SHP77 treated with DMSO at 0.1 percent for 48 hours (cell line): ENCODE measurements around the gene LRRC18.

Experiments used
- DNase-seq: peaks from one replicate; lab custom pipeline; 2025; lab: John Stamatoyannopoulos, UW

The LRRC18 gene

GRCh38 chr10:48880016-48880705 lies 59.5 kb downstream of the LRRC18 start:
- no peak for DNase-seq

- DNase-seq: no peak
These were observed 60.2 kb downstream of the LRRC18 start for GRCh38 chr10:48879451-48879850.

DNA sequence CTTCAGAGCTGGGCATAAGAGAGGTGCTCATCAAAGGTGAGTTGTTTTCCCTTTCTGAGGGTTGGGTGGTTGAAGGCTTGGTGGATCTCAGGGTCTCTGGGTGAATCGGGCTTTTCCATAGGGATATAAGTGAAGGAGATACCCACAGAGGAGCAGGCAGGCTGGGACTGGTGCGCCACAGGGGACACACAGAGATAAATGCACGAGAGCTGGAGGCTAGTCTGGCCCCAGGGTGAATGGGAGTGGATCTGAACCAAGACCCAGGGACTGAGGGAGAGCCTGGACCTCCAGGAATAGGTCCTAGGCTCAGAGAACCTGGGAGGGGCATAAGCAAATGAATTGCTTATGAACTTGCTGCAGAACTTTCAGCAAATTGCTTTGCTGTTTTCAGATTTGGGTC lies 61.5 kb downstream of the LRRC18 start:
- no peak for DNase-seq

- no peak for DNase-seq
These were observed 67.4 kb downstream of the LRRC18 start for GRCh38 chr10:48872234-48872633.
